ENCODE results near the gene TCERG1L. TPM values are rescaled to one million over a fixed set of nuclear protein-coding genes. Genes with fewer than 3 reads are reported as not detected.

Gene TCERG1L
- total and polyA plus RNA-seq, 2 experiments from 2014 or later = 0.47 to 0.73 TPM

DNA sequence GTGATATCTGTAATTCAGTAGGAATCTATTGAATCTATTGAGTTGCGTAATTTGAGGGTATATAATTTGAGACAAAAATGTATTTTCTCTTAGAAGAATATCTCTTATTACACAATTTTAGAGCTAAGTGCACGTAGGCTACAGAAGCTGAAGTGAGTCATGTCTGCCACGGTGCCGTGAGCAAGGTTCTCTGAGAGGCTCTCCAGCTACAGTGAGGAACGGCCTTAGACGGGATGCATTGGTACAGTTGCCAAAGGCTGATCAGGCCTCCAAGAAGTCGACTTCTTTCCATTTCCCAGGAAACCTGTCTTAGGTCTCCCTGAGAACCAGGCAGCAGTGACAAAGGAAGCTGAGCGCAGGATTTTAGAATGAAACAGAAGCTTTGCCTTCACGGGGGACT lies 28.6 kb downstream of the TCERG1L start:
- TF ChIP-seq EZH2phosphoT487 (IDR thresholded peaks at IDR 0.05; ENCODE audit: low read depth, severe bottlenecking, unreplicated experiment) = no peak
- no peak for TF ChIP-seq EZH2 (IDR thresholded peaks at IDR 0.05; ENCODE audit: borderline replicate concordance)
- TF ChIP-seq CTCF (IDR thresholded peaks at IDR 0.05; ENCODE audit: poor library complexity) = no peak
- Histone ChIP-seq H3K27ac (no peak overlapping the region), H3K79me2 (no peaks in the 10 kb centered on the region), H3K36me3 (replicated peaks; ENCODE audit: insufficient read depth, low read depth) (no peaks in the 10 kb centered on the region), H3K27me3 (no peaks in the 10 kb centered on the region), H3K9me2 (replicated peaks; ENCODE audit: insufficient read depth) (no peaks in the 10 kb centered on the region), H3K4me3 (no peak overlapping the region), H3K9me3 (ENCODE audit: low read depth) (no peaks in the 10 kb centered on the region), H2AFZ (no peak overlapping the region), H3K4me2 (no peak overlapping the region), H3K4me1 (ENCODE audit: insufficient read depth) (no peaks in the 10 kb centered on the region), H4K20me1 (ENCODE audit: insufficient read depth, poor library complexity, severe bottlenecking) (no peaks in the 10 kb centered on the region)
- 84% methylated on average over 9 of the region's 9 CpGs for WGBS (ENCODE audit: low lambda C conversion rate, missing lambda C conversion rate)
- DNase-seq (ENCODE audit: low spot score) = no peak

- no peak overlapping the region for H2AFZ ChIP-seq
- no peaks in the 10 kb centered on the region for H3K36me3 ChIP-seq (replicated peaks; ENCODE audit: insufficient read depth, low read depth)
- no peaks in the 10 kb centered on the region for H4K20me1 ChIP-seq (ENCODE audit: insufficient read depth, poor library complexity, severe bottlenecking)
- DNase-seq (ENCODE audit: low spot score) = no peak
- H3K79me2 ChIP-seq = no peaks in the 10 kb centered on the region
- no peak overlapping the region for H3K4me3 ChIP-seq
- WGBS (ENCODE audit: low lambda C conversion rate, missing lambda C conversion rate) = 15% methylated on average over 1 of the region's 1 CpG
- TF ChIP-seq CTCF (IDR thresholded peaks at IDR 0.05; ENCODE audit: poor library complexity) = no peak
- TF ChIP-seq EZH2phosphoT487 (IDR thresholded peaks at IDR 0.05; ENCODE audit: low read depth, severe bottlenecking, unreplicated experiment) = no peak
- TF ChIP-seq EZH2 (IDR thresholded peaks at IDR 0.05; ENCODE audit: borderline replicate concordance) = no peak
- H3K4me2 ChIP-seq = no peak overlapping the region
- no peaks in the 10 kb centered on the region for H3K27me3 ChIP-seq
- no peak overlapping the region for H3K27ac ChIP-seq
- no peaks in the 10 kb centered on the region for H3K9me3 ChIP-seq (ENCODE audit: low read depth)
- no peaks in the 10 kb centered on the region for H3K9me2 ChIP-seq (replicated peaks; ENCODE audit: insufficient read depth)
- no peaks in the 10 kb centered on the region for H3K4me1 ChIP-seq (ENCODE audit: insufficient read depth)
Observed at GRCh38 chr10:131280101-131280500, 31.4 kb downstream of the TCERG1L start.

- Histone ChIP-seq H4K20me1 (ENCODE audit: insufficient read depth, poor library complexity, severe bottlenecking) (no peaks in the 10 kb centered on the region), H3K36me3 (replicated peaks; ENCODE audit: insufficient read depth, low read depth) (no peaks in the 10 kb centered on the region), H3K9me3 (ENCODE audit: low read depth) (no peaks in the 10 kb centered on the region), H3K4me1 (ENCODE audit: insufficient read depth) (no peaks in the 10 kb centered on the region), H2AFZ (no peak overlapping the region), H3K27me3 (no peaks in the 10 kb centered on the region), H3K4me3 (no peak overlapping the region), H3K4me2 (no peak overlapping the region), H3K79me2 (no peaks in the 10 kb centered on the region), H3K27ac (no peak overlapping the region), H3K9me2 (replicated peaks; ENCODE audit: insufficient read depth) (no peaks in the 10 kb centered on the region)
- no peak for TF ChIP-seq EZH2 (IDR thresholded peaks at IDR 0.05; ENCODE audit: borderline replicate concordance)
- no peak for TF ChIP-seq EZH2phosphoT487 (IDR thresholded peaks at IDR 0.05; ENCODE audit: low read depth, severe bottlenecking, unreplicated experiment)
- no peak for TF ChIP-seq CTCF (IDR thresholded peaks at IDR 0.05; ENCODE audit: poor library complexity)
- DNase-seq (ENCODE audit: low spot score) = no peak
- 81% methylated on average over 9 of the region's 9 CpGs for WGBS (ENCODE audit: low lambda C conversion rate, missing lambda C conversion rate)
Observed at GRCh38 chr10:131279516-131279915, 32.0 kb downstream of the TCERG1L start.

DNA sequence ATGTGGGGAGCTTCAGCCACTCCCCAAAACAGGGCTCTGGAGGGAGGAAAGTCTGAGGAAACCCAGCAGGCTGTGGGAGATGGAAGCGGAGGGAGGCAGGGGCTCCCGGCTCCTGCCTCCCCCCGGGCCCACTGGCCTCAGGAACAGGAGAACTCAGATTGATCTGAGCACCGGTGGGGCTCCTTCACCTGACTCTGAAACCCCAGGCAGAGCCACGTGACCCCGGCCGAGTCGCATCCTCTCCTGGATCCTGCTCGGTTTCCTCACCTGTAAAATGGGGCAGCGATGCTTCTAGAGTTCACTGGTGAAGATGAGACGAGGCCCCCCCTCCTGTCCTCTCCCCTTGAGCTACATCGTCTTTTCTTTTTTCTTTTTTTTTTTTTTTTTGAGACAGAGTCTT lies 33.6 kb downstream of the TCERG1L start:
- H3K9me3 ChIP-seq (ENCODE audit: low read depth) = no peaks in the 10 kb centered on the region
- no peak overlapping the region for H3K4me2 ChIP-seq
- TF ChIP-seq EZH2phosphoT487 (IDR thresholded peaks at IDR 0.05; ENCODE audit: low read depth, severe bottlenecking, unreplicated experiment) = no peak
- no peaks in the 10 kb centered on the region for H3K4me1 ChIP-seq (ENCODE audit: insufficient read depth)
- no peaks in the 10 kb centered on the region for H4K20me1 ChIP-seq (ENCODE audit: insufficient read depth, poor library complexity, severe bottlenecking)
- no peak overlapping the region for H3K4me3 ChIP-seq
- WGBS (ENCODE audit: low lambda C conversion rate, missing lambda C conversion rate) = 87% methylated on average over 12 of the region's 12 CpGs
- no peaks in the 10 kb centered on the region for H3K9me2 ChIP-seq (replicated peaks; ENCODE audit: insufficient read depth)
- no peaks in the 10 kb centered on the region for H3K36me3 ChIP-seq (replicated peaks; ENCODE audit: insufficient read depth, low read depth)
- H3K79me2 ChIP-seq = no peaks in the 10 kb centered on the region
- no peak overlapping the region for H3K27ac ChIP-seq
- no peak for DNase-seq (ENCODE audit: low spot score)
- no peak overlapping the region for H2AFZ ChIP-seq
- H3K27me3 ChIP-seq = no peaks in the 10 kb centered on the region
